Loucy (cell line): ENCODE data around the gene SDC3.

Source experiments
- CTCF ChIP-seq: fragments of 200-600 bp; sonication (generic); conservative IDR thresholded peaks from 2 replicates; pipeline ENCODE4 v1.5.1; 2014; ENCODE audit warnings: mild to moderate bottlenecking, antibody characterized with exemption, low read length
- EZH2phosphoT487 ChIP-seq: fragments of 200-600 bp; IDR thresholded peaks from 2 replicates; pipeline ENCODE4 v1.6.1; 2018; ENCODE audit warnings: antibody characterized with exemption, mild to moderate bottlenecking, moderate library complexity, borderline replicate concordance

- TF ChIP-seq CTCF (no peak), EZH2phosphoT487 (no peak)
These were observed 45.1 kb upstream of the SDC3 start for GRCh38 chr1:30953685-30954084.
